Activated CD4-positive, alpha-beta T cell treated with anti-CD3 and anti-CD28 coated beads, Interleukin-2, amount 50 U/mL, for 1 hour (primary cell): ENCODE measurements around the gene NEIL1.
"Not testable (repeated sequence)": the region's sequence is repeated elsewhere in the genome, so short reads cannot be mapped to it uniquely, and the experiment has no call there.

Experiments
- DNase-seq: peaks from one replicate; pipeline ENCODE4 v3.0.0-alpha.2; 2020

NEIL1 gene

DNA sequence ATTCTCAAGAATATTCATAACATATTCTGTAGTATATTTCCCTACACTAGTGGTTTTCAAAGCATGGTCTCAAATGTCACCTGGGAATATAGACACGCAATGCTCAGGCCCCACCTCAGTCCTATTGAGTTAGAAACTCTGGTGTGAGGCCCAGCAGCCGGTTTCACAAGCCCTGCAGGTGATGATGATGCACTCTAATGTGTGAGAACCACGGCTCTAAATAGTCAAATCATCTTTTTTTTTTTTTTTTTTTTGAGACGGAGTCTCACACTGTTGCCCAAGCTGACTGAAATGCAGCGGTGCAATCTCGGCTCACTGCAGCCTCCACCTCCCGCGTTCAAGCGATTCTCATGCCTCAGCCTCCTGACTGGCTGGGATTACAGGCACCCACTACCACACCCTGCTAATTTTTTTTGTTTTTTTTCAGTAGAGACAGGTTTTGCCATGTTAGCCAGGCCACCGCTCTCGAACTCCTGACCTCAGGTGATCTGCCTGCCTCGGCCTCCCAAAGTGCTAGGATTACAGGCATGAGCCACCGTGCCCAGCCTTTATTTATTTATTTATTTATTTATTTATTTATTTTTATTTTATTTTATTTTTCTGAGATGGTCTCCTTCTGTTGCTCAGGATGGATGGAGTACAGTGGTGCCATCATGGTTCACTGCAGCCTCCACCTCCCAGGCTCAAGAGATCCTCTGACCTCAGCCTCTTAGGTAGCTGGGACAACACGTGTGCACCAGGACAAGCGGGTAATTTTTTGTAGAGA, 13.0 kb upstream of the NEIL1 start:
- DNase-seq = not testable (repeated sequence)

DNA sequence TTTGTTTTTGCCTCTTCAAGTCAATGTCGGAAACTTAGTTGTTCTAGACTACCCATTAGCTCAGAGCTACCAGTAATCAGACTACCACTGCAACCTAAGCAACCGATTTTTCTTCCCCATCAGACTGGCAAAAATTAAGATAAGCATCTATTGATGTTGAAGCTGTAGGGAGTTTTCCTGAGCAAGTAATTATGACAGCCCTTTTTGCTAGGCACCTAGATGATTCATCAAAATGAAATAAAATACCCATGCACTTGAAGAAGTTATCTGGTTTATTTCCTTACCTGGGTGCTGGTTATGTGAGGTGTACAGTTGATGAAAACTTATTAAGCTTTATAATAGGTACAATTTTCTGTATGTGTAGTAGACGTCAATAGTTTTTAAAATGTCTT, 11.5 kb upstream of the NEIL1 start:
- DNase-seq = no peak

DNA sequence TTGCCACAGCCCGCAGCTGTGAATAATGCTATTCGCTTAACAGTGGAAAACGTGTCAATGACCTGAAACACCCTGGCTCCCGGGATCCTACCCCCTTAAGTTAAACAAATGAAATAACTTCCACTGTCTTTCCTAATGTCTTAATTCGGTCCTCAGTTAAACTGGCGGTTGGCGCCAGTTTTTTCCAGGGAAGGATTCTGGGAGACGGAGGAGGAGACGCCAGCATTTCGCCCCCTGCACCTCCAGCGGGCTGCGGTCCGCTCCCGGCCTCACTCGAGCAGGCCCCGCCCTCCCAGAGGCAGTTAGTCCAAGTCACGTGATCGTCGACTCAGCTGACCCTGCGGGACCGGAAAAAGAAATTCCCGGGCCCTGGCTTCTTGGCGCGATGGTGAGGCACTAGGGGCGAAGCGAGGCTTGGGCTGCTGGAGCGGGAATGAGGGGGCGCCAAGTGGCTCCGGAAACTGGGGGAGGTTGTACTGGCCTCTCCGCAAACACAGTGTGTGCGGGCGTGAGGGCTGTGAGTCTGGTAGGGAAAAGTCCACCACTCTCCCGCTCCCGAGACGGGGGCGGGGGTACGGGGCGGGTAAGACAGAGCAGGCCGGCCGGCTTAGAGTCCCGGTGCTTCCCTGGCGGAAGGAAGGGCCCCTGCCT, 11.0 kb upstream of the NEIL1 start, which contains the start of gene COMMD4:
Gene COMMD4, plus strand, starts transcription at position 359 of the 651 bp plus-strand sequence. Its CDS starts 27 bp downstream, at position 386.
- DNase-seq = peak; percentile 60

DNA sequence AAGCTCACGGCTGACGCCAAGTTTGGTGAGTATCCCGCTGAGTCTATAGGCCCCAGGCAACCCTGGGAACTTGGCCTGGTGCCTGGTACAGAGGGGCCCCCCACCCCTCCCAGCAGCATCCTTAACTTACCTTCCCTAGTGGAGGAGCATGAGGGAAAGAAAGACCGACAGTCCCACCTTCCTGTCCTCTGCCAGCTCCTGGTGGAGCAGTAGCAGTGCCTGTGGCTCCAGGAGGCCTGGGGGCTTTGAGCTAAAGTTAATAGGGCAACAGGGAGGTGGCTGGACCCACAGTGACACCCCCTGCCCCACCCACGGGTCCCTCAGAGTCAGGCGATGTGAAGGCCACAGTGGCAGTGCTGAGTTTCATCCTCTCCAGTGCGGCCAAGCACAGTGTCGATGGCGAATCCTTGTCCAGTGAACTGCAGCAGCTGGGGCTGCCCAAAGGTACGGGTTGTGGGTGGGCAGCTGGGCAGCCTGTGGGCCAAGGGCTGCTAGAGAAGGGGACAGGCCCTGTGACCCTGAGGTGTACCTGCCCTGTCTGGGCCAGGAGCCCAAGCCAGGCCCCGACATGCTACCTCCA, 8.1 kb upstream of the NEIL1 start:
- DNase-seq = no peak

DNA sequence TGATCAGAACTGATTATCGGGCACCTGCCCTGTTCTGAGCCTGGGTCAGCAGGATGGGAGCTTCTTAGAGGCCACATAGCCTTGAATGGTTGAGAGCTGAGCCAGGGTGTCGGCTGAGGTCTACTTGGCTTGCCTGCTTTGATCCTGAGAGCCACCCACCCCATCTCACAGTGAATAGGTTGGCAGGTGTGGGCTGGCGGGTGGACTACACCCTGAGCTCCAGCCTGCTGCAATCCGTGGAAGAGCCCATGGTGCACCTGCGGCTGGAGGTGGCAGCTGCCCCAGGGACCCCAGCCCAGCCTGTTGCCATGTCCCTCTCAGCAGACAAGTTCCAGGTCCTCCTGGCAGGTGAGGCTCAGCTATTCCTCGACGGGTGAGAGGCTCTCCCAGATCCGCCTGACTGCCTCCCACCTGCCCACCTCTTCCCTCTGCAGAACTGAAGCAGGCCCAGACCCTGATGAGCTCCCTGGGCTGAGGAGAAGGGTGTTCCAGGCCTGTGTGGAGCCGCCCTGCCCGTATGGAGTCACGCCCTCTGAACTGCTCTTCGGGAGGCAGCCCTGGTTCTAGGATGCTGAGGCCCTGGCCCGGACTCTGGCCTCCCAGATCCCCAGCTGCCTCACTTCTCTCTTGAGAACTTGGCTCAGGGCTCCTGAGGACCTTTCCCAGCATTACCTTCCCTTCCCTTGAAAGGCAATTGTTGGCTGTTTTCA, 7.2 kb upstream of the NEIL1 start:
- DNase-seq = no peak

DNA sequence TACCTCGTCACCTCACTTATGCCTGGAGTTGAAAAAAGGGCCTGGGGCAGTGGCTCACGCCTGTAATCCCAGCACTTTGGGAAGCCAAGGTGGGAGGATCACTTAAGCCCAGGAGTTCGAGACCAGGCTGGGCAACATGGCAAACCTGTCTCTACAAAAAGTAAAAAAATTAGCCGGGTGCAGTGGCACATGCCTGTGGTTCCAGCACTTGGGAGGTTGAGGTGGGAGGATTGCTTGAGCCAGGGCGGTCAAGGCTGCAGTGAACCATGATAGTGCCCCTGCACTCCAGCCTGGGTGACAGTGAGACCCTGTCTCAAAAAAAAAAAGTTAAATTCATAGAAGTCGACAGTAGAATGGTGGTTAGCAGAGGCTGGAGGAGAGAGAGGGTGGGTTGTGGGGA, 4.6 kb upstream of the NEIL1 start:
- no peak for DNase-seq

DNA sequence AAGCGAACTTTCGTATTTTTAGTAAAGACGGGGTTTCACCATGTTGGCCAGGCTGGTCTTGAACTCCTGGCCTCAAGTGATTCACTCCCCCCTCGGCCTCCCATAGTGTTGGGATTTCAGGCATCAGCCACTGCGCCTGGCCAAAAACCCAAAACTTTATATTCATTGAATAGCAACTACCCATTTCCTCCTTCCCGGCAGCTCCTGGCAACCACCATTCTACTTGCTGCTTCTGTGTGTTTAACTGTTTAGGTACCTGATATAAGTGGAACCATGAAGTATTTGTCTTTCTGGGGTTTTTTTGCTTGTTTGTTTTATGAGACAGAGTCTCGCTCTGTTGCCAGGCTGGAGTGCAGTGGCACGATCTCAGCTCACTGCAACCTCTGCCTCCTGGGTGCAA, 2.9 kb upstream of the NEIL1 start:
- DNase-seq = not testable (repeated sequence)

DNA sequence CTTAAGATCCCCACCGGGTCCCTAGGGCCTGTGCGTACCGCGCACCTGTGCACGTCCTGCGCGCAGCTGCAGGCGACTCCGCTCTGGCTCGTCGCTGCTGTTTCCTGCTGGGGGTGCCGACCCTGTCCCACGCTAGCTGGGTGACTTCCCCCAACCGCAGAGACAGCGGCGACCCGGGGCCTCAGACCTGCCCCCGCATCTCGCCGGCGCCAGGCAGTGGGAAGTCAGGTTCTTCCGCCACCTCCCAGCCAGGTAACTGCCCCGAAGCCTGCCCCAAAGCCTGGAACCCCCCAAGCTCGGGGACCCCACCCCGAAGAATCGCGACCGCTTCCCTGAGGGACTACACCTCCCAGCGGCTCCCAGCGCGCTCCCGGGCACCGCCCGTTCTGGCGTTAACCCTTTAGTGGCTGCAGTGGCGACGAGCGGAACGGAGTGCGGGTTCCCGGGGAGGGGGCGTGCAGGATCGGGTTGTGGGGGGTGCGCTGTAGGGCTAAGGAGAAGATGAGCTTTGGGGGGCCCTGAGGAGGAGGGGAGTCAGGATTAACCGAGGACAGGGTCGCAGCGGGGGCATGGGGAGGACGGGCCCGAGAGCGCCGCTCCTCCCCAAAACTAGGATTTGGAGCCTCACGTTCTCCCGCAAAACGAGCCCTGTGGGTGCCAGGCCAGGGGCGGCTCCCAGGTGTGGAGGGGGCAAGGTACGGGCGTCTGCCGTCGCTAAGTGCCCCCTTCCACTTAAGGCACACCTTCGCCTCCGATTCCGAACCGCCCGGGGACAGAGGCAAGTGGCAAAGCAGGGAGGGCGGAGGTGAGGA, 589 bp downstream of the NEIL1 start:
- peak; percentile 47 for DNase-seq

DNA sequence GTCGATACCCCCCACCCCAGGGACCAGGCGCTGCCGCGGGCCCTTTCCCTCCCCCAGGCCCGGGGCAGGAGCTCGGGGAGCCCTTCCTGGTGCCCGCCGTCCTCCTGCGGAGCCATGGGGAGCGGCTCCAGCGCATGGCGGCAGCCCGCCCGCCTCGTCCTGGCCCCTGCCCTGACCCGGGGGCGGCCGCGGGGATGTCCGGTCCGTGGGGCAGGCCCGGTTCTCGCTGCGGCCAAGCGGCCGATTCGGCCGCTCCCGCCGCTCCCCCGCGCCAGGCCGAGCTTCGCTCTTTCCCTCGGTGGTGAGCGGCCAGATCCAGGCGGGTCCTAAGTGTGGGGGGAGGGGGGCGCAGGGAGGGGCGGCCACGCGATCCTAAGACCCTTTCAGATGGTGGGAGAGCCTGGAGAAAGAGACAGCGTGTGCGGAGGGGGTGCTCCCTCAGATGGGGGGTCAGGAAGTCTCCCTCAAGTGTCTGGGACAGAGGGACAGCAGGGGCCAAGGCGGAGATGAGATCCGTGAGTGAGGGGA, 1.3 kb downstream of the NEIL1 start:
- DNase-seq = no peak

DNA sequence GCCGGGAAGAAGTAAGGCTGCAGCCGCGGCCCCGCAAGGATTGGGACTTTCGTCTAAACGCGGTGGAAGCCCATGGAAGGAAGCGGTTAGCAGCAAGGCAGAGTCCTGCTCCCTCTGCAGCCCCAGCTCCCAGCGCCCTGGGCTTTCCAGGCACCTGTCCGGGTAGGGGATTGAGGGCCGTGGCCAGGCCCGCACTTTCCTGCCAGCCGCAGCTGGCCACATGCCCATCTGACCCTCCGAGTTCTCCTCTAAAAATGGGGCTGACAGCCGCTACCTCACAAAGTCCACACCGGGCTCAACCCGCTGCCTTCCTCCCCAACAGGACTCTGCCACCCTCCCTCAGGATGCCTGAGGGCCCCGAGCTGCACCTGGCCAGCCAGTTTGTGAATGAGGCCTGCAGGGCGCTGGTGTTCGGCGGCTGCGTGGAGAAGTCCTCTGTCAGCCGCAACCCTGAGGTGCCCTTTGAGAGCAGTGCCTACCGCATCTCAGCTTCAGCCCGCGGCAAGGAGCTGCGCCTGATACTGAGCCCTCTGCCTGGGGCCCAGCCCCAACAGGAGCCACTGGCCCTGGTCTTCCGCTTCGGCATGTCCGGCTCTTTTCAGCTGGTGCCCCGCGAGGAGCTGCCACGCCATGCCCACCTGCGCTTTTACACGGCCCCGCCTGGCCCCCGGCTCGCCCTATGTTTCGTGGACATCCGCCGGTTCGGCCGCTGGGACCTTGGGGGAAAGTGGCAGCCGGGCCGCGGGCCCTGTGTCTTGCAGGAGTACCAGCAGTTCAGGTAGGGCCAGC, 1.9 kb downstream of the NEIL1 start:
- DNase-seq = no peak

DNA sequence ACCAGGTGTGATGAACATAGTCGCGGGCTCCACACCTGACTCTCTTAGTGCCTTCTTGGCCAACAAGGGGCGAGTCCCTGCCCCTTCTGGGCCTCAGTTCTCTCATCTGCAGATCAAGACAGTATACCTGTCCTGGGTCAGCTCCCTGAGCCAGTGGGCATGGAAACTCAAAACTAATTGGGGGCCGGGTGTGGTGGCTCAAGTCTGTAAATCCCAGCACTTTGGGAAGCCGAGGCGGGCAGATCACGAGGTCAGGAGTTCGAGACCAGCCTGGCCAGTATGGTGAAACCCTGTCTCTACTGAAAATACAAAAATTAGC, 2.5 kb downstream of the NEIL1 start:
- DNase-seq = not testable (repeated sequence)

DNA sequence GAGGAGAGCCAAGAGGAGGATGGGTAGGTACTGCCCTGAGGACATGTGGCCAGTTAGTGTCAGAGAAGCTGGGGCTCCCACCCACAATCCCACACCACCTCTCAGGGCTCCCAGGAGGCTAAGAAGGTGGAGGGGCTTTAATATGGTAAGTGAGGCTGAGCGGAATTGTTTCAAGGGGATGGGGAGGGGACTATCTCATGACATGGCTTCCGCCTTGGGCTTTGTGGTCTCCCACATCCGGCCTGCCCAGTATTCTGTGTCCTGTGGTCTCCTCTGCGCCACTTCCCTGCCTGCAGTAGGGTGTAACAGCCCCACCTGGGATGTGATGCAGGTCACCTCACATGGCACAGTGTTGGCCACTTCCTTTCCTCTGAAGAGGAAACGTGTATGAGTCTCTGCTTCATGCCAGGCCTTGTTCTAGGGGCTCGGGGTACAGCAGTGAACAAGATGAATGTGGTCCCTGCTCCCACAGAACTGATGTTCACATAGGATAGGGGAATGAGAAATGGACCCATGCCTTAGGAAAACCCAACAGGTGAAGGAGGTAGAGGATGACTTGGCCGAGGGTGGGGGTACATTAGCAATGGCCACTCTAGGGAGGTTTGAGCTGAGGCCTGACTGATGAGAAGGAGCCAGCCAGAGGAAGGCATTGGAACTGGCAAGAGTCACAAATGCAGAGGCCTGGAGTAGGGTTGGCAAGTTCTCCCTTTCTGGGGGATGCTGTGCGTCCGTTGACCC, 3.2 kb downstream of the NEIL1 start:
- peak; percentile 42 for DNase-seq

DNA sequence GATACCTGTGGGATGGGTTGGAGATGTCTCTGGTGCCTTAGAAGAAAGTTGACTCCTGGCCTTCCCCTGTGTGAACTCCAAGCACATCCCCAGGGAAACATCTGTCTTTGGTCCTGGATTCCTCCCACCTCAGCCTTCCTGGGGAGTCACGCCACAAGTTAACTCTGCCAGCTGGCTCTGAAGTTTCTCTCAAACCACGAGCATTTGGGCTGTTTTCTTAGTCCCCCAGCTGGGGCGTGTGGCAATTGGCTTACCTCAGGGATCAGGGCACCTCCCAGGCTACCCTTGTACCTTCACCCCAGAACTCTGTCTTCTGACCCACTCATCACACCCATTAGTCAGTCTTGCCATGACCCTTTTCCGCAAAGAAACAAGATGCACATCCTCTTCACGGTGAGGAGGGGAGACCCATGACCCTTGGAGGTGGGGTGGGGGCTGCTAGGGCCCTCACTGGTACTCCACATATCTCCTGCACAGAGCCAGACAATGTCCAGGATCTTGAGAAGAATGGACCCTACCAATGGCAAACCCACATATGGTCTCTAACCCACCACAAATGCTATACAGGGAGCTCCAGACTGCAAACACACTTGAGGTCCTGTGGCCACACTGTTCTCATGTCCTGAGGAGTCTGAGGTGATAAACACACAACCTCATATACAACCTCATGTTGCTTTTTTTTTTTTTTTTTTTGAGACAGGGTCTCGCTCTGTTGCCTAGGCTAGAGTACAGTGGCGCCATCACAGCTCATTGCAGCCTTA, 3.9 kb downstream of the NEIL1 start:
- no peak for DNase-seq

DNA sequence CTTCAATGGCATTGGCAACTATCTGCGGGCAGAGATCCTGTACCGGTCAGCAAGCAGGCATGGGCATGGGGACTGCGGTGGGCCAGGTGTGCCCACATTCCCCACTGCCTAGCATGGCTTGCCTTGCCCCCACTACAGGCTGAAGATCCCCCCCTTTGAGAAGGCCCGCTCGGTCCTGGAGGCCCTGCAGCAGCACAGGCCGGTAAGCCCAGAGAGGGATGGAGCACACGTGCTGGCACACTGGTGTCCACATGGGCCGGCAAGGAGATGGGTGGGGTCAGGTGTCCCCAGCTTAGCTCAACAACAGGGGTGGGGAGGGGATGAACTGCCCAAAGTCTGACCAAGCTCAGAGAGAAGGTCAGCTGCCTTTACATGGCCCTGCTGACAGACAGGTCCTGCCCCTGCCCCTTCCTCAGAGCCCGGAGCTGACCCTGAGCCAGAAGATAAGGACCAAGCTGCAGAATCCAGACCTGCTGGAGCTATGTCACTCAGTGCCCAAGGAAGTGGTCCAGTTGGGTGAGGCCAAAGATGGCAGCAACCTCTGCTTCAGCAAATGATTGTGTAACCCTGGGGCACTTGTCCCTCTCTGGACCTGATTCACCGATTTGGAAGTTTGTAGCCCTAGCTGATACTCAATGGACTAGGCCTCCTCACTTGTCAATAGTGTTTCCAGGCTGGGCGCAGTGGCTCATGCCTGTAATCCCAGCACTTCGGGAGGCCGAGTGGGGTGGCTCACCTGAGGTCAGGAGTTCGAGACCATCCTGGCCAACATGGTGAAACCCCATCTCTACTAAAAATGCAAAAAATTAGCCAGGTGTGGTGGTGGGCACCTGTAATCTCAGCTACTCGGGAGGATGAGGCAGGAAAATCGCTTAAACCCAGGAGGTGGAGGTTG, 5.6 kb downstream of the NEIL1 start:
- no peak for DNase-seq

DNA sequence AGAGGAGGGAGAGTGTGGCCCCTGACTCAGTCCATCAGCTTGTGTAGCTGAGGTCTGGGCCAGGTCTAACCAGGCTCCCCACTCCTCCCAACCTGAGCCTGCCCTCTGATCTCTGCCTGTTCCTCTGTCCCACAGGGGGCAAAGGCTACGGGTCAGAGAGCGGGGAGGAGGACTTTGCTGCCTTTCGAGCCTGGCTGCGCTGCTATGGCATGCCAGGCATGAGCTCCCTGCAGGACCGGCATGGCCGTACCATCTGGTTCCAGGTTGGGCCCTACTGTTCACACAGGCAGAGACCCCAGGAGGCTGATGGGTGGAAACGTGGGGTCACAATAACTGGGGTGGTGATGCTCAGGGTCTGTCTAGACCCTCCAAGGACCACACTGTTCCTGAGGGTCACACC, 6.8 kb downstream of the NEIL1 start:
- no peak for DNase-seq

DNA sequence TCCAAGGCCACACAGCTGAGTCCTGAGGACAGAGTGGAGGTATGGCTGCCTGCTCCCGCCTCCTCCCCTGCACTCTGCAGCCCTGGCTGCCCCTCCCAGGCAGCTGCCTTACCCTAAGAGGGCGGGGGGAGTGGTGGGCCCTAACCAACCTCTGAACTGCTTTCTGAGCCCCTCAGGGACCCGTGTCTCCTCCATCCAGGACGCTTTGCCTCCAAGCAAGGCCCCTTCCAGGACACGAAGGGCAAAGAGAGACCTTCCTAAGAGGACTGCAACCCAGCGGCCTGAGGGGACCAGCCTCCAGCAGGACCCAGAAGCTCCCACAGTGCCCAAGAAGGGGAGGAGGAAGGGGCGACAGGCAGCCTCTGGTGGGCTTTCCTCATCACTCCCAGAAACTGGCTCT, 7.6 kb downstream of the NEIL1 start:
- DNase-seq = no peak

DNA sequence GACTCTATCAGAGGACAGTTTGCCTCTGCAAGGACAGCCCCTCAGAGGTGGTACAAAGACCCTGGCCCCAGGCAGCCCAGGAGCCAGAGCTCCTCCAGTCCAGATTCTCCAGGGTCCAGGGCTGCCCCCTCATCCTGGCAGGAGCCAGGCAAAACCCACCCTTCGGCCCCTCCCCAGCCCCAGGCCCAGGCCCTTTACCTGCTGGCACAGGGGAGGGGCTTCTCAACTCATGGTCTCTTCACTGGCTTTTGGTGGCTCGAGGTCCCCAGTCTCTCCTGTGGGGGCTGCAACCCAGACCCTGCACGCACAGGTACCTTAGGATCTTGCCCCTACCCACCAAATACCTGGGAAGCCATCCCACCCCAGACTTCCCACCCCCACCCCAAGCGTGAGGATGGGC, 8.5 kb downstream of the NEIL1 start:
- DNase-seq = no peak

DNA sequence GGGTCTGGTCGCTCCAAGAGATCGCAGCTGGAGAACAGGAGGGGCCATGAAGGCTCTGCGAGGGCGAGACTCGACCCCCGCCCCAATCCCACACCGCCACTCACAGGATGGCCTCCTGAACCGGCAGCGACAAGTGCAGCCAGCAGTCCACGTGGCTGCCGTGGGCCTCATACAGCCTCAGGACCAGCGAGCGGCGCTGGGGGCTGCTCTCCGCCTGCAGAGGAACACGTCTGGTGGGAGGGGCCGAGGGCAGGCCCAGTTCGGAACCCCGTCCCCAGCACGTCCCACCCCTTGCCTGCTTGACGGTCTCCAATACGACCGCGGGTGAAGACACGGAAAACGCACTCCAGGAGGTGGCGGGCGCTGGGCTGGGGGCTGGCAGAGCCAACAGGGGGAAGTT, 9.2 kb downstream of the NEIL1 start:
- DNase-seq = no peak

DNA sequence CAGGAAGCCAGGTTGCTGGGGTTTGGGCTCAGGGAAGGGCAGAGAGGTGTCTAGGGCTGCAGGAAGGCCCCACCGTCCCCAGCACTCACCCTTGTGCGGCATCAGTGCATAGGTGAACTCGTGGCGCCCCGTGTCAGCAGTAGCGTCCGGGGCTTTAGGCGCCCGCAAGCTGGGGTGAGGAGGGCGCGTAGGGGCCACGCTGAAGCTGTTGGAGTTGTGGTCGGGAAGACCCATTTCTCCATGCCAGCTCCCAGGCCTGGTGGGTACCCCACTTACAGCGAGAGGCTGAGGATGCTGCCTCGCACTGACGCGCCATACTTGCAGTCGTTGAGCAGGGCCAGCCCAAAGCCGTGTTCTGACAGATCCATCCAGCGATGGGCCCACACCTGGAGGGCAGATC, 9.7 kb downstream of the NEIL1 start:
- DNase-seq = no peak
